Kidney epithelial cell (primary cell): Measurements from ENCODE around the gene TRIM4. TPM values are rescaled to one million over a fixed set of nuclear protein-coding genes. Genes with fewer than 3 reads are reported as not detected.

ENCODE experiments used
- DNase-seq: peaks from one replicate; pipeline ENCODE4 v3.0.0-alpha.2; 2010; ENCODE audit warnings: low read depth
- H3K27me3 ChIP-seq: 2 replicates; pipeline ENCODE4 v1.6.0; 2011; ENCODE audit warnings: low read length; ENCODE audit not compliant: control insufficient read depth, insufficient read depth
- H3K36me3 ChIP-seq: 2 replicates; pipeline ENCODE4 v1.5.1; 2011; ENCODE audit warnings: low read length; ENCODE audit not compliant: control insufficient read depth, insufficient read depth
- H3K4me3 ChIP-seq: 2 replicates; pipeline ENCODE4 v1.5.1; 2011; ENCODE audit warnings: low read depth, mild to moderate bottlenecking, control low read depth, low read length
- total RNA-seq: library from RNA; depleted of rRNA; stranded (reverse); fragments of >200 nt; gene quantifications from 2 replicates; pipeline ENCODE4 v1.2.3, GENCODE V29; 2015
- TF ChIP-seq, protein P1 (sequence below): IDR thresholded peaks from 2 replicates; pipeline ENCODE4 v1.5.1; 2011; ENCODE audit warnings: mild to moderate bottlenecking, moderate library complexity, low read length, control low read depth, inconsistent platforms; ENCODE audit not compliant: insufficient read depth, poor library complexity, severe bottlenecking

TRIM4 gene
- total RNA-seq, 1 donor from 2014 or later, result 36.0 TPM

DNA sequence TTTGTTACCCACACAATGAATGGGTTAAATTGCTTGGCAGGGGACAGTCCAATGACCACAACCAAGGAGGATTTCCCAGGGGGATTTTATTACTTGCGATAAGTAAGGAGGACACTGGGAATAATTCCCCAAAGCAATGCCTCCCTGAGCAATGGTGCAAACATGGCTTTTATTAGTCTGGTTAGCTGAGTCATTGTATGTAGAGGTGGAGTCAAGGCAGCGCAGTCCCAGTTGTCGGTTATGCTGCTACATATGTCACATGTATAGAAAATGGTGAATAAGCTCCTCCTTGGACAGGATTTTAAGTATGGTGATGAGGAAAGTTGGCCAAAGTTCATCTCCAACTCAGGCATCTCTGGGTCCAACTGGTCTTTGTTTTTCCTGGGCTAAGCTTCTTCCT is 3.9 kb upstream of the TRIM4 start:
- Histone ChIP-seq H3K27me3 (peaks cover 2% of the 10 kb centered on the region), H3K36me3 (no peaks in the 10 kb centered on the region), H3K4me3 (no peak overlapping the region)
- no peak for DNase-seq
- TF ChIP-seq, protein P1, sequence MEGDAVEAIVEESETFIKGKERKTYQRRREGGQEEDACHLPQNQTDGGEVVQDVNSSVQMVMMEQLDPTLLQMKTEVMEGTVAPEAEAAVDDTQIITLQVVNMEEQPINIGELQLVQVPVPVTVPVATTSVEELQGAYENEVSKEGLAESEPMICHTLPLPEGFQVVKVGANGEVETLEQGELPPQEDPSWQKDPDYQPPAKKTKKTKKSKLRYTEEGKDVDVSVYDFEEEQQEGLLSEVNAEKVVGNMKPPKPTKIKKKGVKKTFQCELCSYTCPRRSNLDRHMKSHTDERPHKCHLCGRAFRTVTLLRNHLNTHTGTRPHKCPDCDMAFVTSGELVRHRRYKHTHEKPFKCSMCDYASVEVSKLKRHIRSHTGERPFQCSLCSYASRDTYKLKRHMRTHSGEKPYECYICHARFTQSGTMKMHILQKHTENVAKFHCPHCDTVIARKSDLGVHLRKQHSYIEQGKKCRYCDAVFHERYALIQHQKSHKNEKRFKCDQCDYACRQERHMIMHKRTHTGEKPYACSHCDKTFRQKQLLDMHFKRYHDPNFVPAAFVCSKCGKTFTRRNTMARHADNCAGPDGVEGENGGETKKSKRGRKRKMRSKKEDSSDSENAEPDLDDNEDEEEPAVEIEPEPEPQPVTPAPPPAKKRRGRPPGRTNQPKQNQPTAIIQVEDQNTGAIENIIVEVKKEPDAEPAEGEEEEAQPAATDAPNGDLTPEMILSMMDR, result no peak

DNA sequence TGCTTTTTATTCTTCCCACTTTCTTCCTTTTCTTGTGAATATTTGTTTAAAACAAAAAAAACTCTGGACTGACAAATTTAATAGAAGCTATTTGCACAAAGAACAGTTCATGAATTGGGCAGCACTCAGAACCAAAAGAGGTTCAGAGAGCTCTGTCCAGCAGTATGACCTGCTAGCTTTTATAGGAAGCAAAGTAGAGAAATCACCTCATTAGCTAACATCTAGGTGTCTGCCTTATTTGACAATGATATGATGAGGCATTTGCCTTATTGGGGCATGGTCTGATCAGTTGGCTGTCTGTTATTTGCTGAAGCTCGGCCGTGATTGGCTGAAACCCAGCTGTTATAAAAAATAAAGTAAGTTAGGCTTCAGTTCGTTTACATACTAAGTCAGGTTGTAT is 819 bp upstream of the TRIM4 start:
- Histone ChIP-seq H3K4me3 (peak overlapping the region; percentile 64), H3K36me3 (no peaks in the 10 kb centered on the region), H3K27me3 (no peaks in the 10 kb centered on the region)
- DNase-seq, result no peak
- TF ChIP-seq, protein P1, result no peak

DNA sequence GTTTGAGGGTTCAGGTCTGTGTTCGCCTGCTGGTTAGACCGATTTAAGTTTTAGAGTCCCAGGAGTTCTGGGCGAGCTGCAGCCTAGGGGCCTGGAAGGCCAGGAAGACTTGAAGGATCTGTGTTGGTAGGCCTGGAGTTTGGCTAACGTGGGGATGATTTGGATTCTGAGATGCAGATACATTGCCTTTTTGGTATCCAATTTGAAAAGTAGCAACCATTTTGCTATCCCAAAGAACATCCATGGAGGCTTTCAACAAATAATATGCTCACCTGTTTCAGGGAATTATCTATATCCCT is 433 bp upstream of the TRIM4 start:
- no peak for DNase-seq
- H3K36me3 ChIP-seq, result no peaks in the 10 kb centered on the region
- peak overlapping the region; percentile 64 for H3K4me3 ChIP-seq
- TF ChIP-seq, protein P1, result no peak
- no peaks in the 10 kb centered on the region for H3K27me3 ChIP-seq

DNA sequence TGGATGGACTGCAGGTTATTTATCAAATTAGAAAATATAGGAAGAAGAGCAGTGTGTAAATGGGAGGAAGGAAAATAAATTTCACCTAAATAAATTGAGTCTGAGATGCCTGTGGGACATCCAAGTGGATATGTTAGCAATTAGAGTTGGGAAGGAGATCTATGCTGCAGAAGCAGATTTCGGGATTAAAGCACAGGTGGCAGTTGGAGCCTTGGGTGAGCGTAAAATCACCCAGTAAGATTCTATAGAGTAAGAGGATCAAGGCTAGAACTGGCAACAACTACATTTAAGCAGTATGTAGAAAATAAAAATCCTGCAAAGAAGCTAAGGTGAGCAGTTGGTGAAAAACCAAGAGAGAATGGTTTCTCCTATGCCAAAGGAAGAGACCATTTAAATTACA is 8.4 kb downstream of the TRIM4 start:
- H3K4me3 ChIP-seq, result no peak overlapping the region
- no peak for DNase-seq
- no peaks in the 10 kb centered on the region for H3K27me3 ChIP-seq
- TF ChIP-seq, protein P1, result no peak
- H3K36me3 ChIP-seq, result no peaks in the 10 kb centered on the region

DNA sequence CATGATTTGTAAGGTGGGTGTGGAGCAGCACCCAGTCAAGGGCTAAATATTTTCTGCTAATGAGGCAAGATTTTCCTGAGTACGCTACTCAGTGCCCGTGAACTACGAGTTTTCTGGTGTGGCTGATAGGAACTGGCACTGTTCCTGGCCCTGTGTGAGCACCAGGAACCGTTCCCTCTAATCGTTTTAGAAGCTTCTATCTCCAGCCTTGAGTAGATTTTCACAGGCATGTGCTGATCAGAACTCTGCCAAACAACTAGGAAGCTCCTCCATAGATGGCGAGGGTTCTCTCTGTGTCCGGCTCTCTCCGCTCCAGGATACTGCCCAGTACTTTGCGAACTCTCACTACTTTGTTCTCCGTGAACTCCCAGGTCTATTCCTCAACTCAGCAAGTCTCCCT is 17.7 kb downstream of the TRIM4 start:
- DNase-seq, result no peak
- peaks cover 1% of the 10 kb centered on the region for H3K36me3 ChIP-seq
- no peaks in the 10 kb centered on the region for H3K27me3 ChIP-seq
- H3K4me3 ChIP-seq, result no peak overlapping the region
- TF ChIP-seq, protein P1, result no peak

DNA sequence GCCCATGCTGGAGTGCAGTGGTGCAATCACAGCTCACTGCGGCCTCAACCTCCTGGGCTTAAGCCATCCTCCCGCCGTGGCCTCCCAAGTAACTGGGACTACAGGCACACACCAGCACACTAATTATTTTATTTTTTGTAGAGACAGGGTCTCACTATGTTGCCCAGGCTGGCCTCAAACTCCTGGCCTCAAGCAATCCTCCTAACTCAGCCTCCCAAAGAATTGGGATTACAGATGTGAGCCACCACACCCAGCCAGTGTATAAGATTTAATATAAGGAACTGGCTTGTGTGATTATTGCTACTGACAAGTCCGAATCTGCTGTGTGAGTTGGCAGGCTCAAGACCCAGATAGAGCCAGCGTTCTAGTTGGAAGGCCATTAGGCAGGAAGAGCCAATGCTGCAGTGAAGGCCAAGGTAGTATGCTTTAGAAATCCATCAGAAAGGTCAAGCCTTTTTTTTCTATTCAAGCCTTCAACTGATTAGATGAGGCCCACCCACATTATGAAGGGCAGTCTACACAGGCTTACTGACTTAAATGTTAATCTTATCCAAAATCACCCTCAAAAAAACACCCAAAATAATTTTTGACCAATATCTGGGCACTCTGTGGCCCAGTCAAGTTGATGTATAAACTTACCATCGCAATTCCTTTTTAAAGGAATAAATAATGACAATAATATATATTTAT is 19.4 kb downstream of the TRIM4 start:
- TF ChIP-seq, protein P1, result no peak
- Histone ChIP-seq H3K36me3 (peaks cover 1% of the 10 kb centered on the region), H3K4me3 (no peak overlapping the region), H3K27me3 (no peaks in the 10 kb centered on the region)
- DNase-seq, result no peak
